HepG2 (cell line): ENCODE measurements around the gene EIF5A2. TPM values are rescaled to one million over a fixed set of nuclear protein-coding genes. Genes with fewer than 3 reads are reported as not detected.

Experiments used
- CEBPB ChIP-seq: IDR thresholded peaks from 2 replicates; pipeline ENCODE4 v1.6.1; 2011; ENCODE audit warnings: low read depth, low read length, improper control_type of control experiment, borderline replicate concordance
- DR1 ChIP-seq: sonication (generic); formaldehyde crosslinking; IDR thresholded peaks from 2 replicates; pipeline ENCODE4 v1.8.0; 2021; ENCODE audit warnings: mild to moderate bottlenecking, missing genetic modification reagents, inconsistent platforms
- FOXM1 ChIP-seq: sonication (generic); formaldehyde crosslinking; IDR thresholded peaks from 2 replicates; pipeline ENCODE4 v1.5.0; 2020; ENCODE audit warnings: missing genetic modification reagents
- GABPA ChIP-seq, 2 experiments: IDR thresholded peaks; 2 replicates each; pipeline ENCODE4 v1.6.1; 2011 to 2016; ENCODE audit warnings: low read depth in 2 of 2, low read length in 1 of 2, missing biosample characterization in 1 of 2, missing genetic modification characterization in 1 of 2
- HOXA9 ChIP-seq: sonication (generic); formaldehyde crosslinking; IDR thresholded peaks from 2 replicates; pipeline ENCODE4 v1.8.1; 2022; ENCODE audit warnings: missing genetic modification reagents, mild to moderate bottlenecking, moderate library complexity, borderline replicate concordance
- KLF12 ChIP-seq: sonication (generic); formaldehyde crosslinking; IDR thresholded peaks from 2 replicates; pipeline ENCODE4 v1.4.0; 2020; ENCODE audit warnings: missing genetic modification reagents, borderline replicate concordance
- MBD4 ChIP-seq: IDR thresholded peaks from 2 replicates; pipeline ENCODE4 v1.6.1; 2012; ENCODE audit warnings: low read length, inconsistent platforms, borderline replicate concordance
- MED1 ChIP-seq: sonication (generic); formaldehyde crosslinking; IDR thresholded peaks from 2 replicates; pipeline ENCODE4 v1.4.0; 2020; ENCODE audit warnings: missing genetic modification reagents
- MED8 ChIP-seq: sonication (generic); formaldehyde crosslinking; IDR thresholded peaks from 2 replicates; pipeline ENCODE4 v1.8.1; 2023; ENCODE audit warnings: mild to moderate bottlenecking, missing genetic modification reagents; ENCODE audit not compliant: insufficient replicate concordance
- NCOA2 ChIP-seq: sonication (generic); formaldehyde crosslinking; IDR thresholded peaks from 2 replicates; pipeline ENCODE4 v1.8.0; 2022; ENCODE audit warnings: inconsistent platforms
- PCBP2 ChIP-seq: fragments of 200-400 bp; formaldehyde crosslinking; optimal IDR thresholded peaks from 2 replicates; pipeline ENCODE3; 2018; ENCODE audit warnings: low read length, low read depth; ENCODE audit not compliant: poor library complexity, severe bottlenecking
- POGZ ChIP-seq: sonication (generic); formaldehyde crosslinking; IDR thresholded peaks from 2 replicates; pipeline ENCODE4 v1.4.0; 2020; ENCODE audit warnings: mild to moderate bottlenecking, missing genetic modification reagents
- POLR2A ChIP-seq, 2 experiments: IDR thresholded peaks; 2 replicates each; pipeline ENCODE4 v1.6.1; 2011; ENCODE audit warnings: low read depth in 2 of 2, low read length in 2 of 2, mild to moderate bottlenecking in 1 of 2, moderate library complexity in 1 of 2; ENCODE audit not compliant: insufficient read depth in 1 of 2
- POLR2AphosphoS2 ChIP-seq: IDR thresholded peaks from 2 replicates; pipeline ENCODE4 v1.6.1; 2011; ENCODE audit warnings: low read depth, low read length, improper control_type of control experiment
- POLR2G ChIP-seq: fragments of 200-400 bp; formaldehyde crosslinking; IDR thresholded peaks from 2 replicates; pipeline ENCODE4 v1.6.1; 2018; ENCODE audit warnings: mild to moderate bottlenecking, low read depth, low read length, moderate library complexity
- RBAK ChIP-seq: sonication (generic); formaldehyde crosslinking; IDR thresholded peaks from 2 replicates; pipeline ENCODE4 v1.5.1; 2020; ENCODE audit warnings: mild to moderate bottlenecking, missing genetic modification reagents
- RBM22 ChIP-seq: fragments of 200-400 bp; formaldehyde crosslinking; optimal IDR thresholded peaks from 2 replicates; pipeline ENCODE3; 2017; ENCODE audit warnings: mild to moderate bottlenecking, low read length, moderate library complexity
- SOX6 ChIP-seq, 2 experiments: fragments of 450-650 bp in 1 of 2; sonication (generic) in 1 of 2; formaldehyde crosslinking in 1 of 2; IDR thresholded peaks; 2 replicates each; pipeline versions ENCODE4 v1.4.0 to v1.6.1; 2017 to 2020; ENCODE audit warnings: antibody characterized with exemption in 1 of 2, mild to moderate bottlenecking in 1 of 2, missing genetic modification reagents in 1 of 2
- SRY ChIP-seq: sonication (generic); formaldehyde crosslinking; IDR thresholded peaks from 2 replicates; pipeline ENCODE4 v1.8.0; 2022; ENCODE audit warnings: mild to moderate bottlenecking, missing genetic modification reagents
- SSRP1 ChIP-seq: IDR thresholded peaks from 2 replicates; pipeline ENCODE4 v1.6.1; 2016; ENCODE audit warnings: control low read depth
- TRIM24 ChIP-seq: sonication (generic); formaldehyde crosslinking; IDR thresholded peaks from 2 replicates; pipeline ENCODE4 v1.8.0; 2022; ENCODE audit warnings: mild to moderate bottlenecking, missing genetic modification reagents
- ZC3H13 ChIP-seq: sonication (generic); formaldehyde crosslinking; IDR thresholded peaks from 2 replicates; pipeline ENCODE4 v1.8.1; 2023; ENCODE audit warnings: mild to moderate bottlenecking, missing genetic modification reagents, moderate library complexity
- ZFP37 ChIP-seq: sonication (generic); formaldehyde crosslinking; IDR thresholded peaks from 2 replicates; pipeline ENCODE4 v1.4.0; 2020; ENCODE audit warnings: missing genetic modification reagents, borderline replicate concordance
- ZMYM3 ChIP-seq: sonication (generic); formaldehyde crosslinking; IDR thresholded peaks from 2 replicates; pipeline ENCODE4 v1.5.1; 2020; ENCODE audit warnings: mild to moderate bottlenecking, missing genetic modification reagents
- ZNF160 ChIP-seq: sonication (generic); formaldehyde crosslinking; IDR thresholded peaks from 2 replicates; pipeline ENCODE4 v1.8.0; 2022; ENCODE audit warnings: mild to moderate bottlenecking, inconsistent platforms, missing genetic modification reagents
- ZNF343 ChIP-seq: sonication (generic); formaldehyde crosslinking; IDR thresholded peaks from 2 replicates; pipeline ENCODE4 v1.4.0; 2020; ENCODE audit warnings: mild to moderate bottlenecking, missing genetic modification reagents
- ZNF441 ChIP-seq: sonication (generic); formaldehyde crosslinking; IDR thresholded peaks from 2 replicates; pipeline ENCODE4 v1.7.0; 2021; ENCODE audit warnings: missing genetic modification reagents, borderline replicate concordance
- ZNF609 ChIP-seq: sonication (generic); formaldehyde crosslinking; IDR thresholded peaks from 2 replicates; pipeline ENCODE4 v1.4.0; 2020; ENCODE audit warnings: mild to moderate bottlenecking, missing genetic modification reagents, borderline replicate concordance
- polyA plus RNA-seq, 8 experiments: library from polyadenylated mRNA; depleted of rRNA in 3 of 8; stranded (reverse) in 7 of 8; unstranded in 1 of 8; fragments of >200 nt; fragmentation: Illumina TruSeq in 4 of 8; extraction: Trizol in 4 of 8; gene quantifications; 2 replicates each; pipeline versions ENCODE4 v1.2.1 to v1.2.3, GENCODE V29; 2011 to 2016; ENCODE audit warnings: low read depth in 4 of 8, missing spikeins in 1 of 8, mixed read lengths in 1 of 8; ENCODE audit not compliant: insufficient read depth in 1 of 8
- total RNA-seq, 5 experiments: library from RNA; depleted of rRNA; stranded (reverse); fragments of >200 nt; fragmentation: Illumina TruSeq; extraction: Trizol; gene quantifications; 2 replicates each; pipeline ENCODE4 v1.2.3, GENCODE V29; 2016; ENCODE audit warnings: low read depth in 1 of 5

The EIF5A2 gene
- total and polyA plus RNA-seq, 2 of the 13 experiments (the other 11 are each of a cell fraction or from before 2014, with no cell fraction given) = 3.5 to 9.4 TPM

GRCh38 chr3:170865209-170866094 lies 43.0 kb downstream of the EIF5A2 start (continued):
- no peak for TF ChIP-seq RBAK
- no peak for TF ChIP-seq ZNF441
- TF ChIP-seq MED8 (CRISPR knock-in tag) = no peak
- no peak for TF ChIP-seq POGZ (CRISPR knock-in tag)
- TF ChIP-seq GABPA (IDR thresholded peaks at IDR 0.05; ENCODE audit: low read depth, low read length) = no peak
- TF ChIP-seq GABPA (CRISPR knock-in tag; IDR thresholded peaks at IDR 0.05; ENCODE audit: low read depth) = no peak
- no peak for TF ChIP-seq KLF12 (CRISPR knock-in tag)
- no peak for TF ChIP-seq NCOA2 (CRISPR knock-in tag)
- no peak for TF ChIP-seq ZC3H13 (CRISPR knock-in tag)
- TF ChIP-seq ZMYM3 (CRISPR knock-in tag) = no peak
- TF ChIP-seq TRIM24 (CRISPR knock-in tag) = no peak
- no peak for TF ChIP-seq SOX6 (IDR thresholded peaks at IDR 0.05)
- TF ChIP-seq SOX6 (CRISPR knock-in tag; IDR thresholded peaks at IDR 0.05) = no peak
- no peak for TF ChIP-seq ZNF160 (CRISPR knock-in tag)
- no peak for TF ChIP-seq FOXM1 (CRISPR knock-in tag)
- peak; percentile 94 for TF ChIP-seq POLR2G
- TF ChIP-seq DR1 (CRISPR knock-in tag) = no peak
- no peak for TF ChIP-seq PCBP2
- no peak for TF ChIP-seq ZNF343 (CRISPR knock-in tag)
- peak; percentile 12; the same call in 1 of the 2 replicates for TF ChIP-seq SSRP1
- peak; percentile 99 for TF ChIP-seq RBM22
- peak; percentile 22 to 69; a peak in 3 of 4 replicates for TF ChIP-seq POLR2A (IDR thresholded peaks at IDR 0.05; ENCODE audit: insufficient read depth in 1 of 2, low read depth in 2 of 2, low read length in 2 of 2)
- TF ChIP-seq POLR2AphosphoS2 = peak; percentile 89
- TF ChIP-seq MED1 (CRISPR knock-in tag) = no peak
- TF ChIP-seq SRY (CRISPR knock-in tag) = no peak
- TF ChIP-seq ZNF609 (CRISPR knock-in tag) = no peak
- TF ChIP-seq CEBPB = no peak
- TF ChIP-seq MBD4 = peak; percentile 57; the same call in 1 of the 2 replicates
- no peak for TF ChIP-seq ZFP37
- no peak for TF ChIP-seq HOXA9 (CRISPR knock-in tag)
